T1000 (cell line): ENCODE measurements around the gene COL4A4.

Source experiments
- DNase-seq: peaks from one replicate; lab custom pipeline; 2025; ENCODE audit warnings: mixed read lengths; lab: John Stamatoyannopoulos, UW

COL4A4 gene

GRCh38 chr2:227030789-227031188 lies 133.2 kb downstream of the COL4A4 start:
- DNase-seq, result no peak

GRCh38 chr2:227029426-227030105 lies 134.4 kb downstream of the COL4A4 start:
- DNase-seq, result no peak

- no peak for DNase-seq
Observed at GRCh38 chr2:227025510-227025909, 138.5 kb downstream of the COL4A4 start.

- no peak for DNase-seq
Observed at GRCh38 chr2:227022608-227023007, 141.4 kb downstream of the COL4A4 start.

- no peak for DNase-seq
Observed at GRCh38 chr2:227020416-227020815, 143.6 kb downstream of the COL4A4 start.

- no peak for DNase-seq
Observed at GRCh38 chr2:227016894-227017293, 147.1 kb downstream of the COL4A4 start.

- no peak for DNase-seq
Observed at GRCh38 chr2:227013881-227014280, 150.1 kb downstream of the COL4A4 start.

GRCh38 chr2:227013330-227013729 lies 150.7 kb downstream of the COL4A4 start:
- DNase-seq, result no peak

- no peak for DNase-seq
Observed at GRCh38 chr2:227010433-227010832, 153.6 kb downstream of the COL4A4 start.

- no peak for DNase-seq
Observed at GRCh38 chr2:227007940-227008339, 156.1 kb downstream of the COL4A4 start.

GRCh38 chr2:227007148-227007547 lies 156.9 kb downstream of the COL4A4 start:
- no peak for DNase-seq

- DNase-seq, result no peak
Observed at GRCh38 chr2:227006189-227006897, 157.7 kb downstream of the COL4A4 start.

GRCh38 chr2:227004482-227004881 lies 159.5 kb downstream of the COL4A4 start:
- DNase-seq, result no peak

GRCh38 chr2:227000123-227000522 lies 163.9 kb downstream of the COL4A4 start:
- DNase-seq, result no peak

- no peak for DNase-seq
Observed at GRCh38 chr2:226999661-227000060, 164.3 kb downstream of the COL4A4 start.

GRCh38 chr2:226995625-226996041 lies 168.4 kb downstream of the COL4A4 start:
- peak; percentile 33 for DNase-seq

- no peak for DNase-seq
Observed at GRCh38 chr2:226994775-226995174, 169.2 kb downstream of the COL4A4 start.

GRCh38 chr2:226993171-226993570 lies 170.8 kb downstream of the COL4A4 start:
- DNase-seq, result no peak

- no peak for DNase-seq
Observed at GRCh38 chr2:226991663-226992062, 172.3 kb downstream of the COL4A4 start.

- DNase-seq, result no peak
Observed at GRCh38 chr2:226985583-226985946, 178.4 kb downstream of the COL4A4 start.

GRCh38 chr2:226984750-226985582 lies 179.0 kb downstream of the COL4A4 start:
- peak; percentile 47 for DNase-seq

- DNase-seq, result no peak
Observed at GRCh38 chr2:226983895-226984749, 179.9 kb downstream of the COL4A4 start.
